ENCODE measurements around the gene TMEM212. TPM values are rescaled to one million over a fixed set of nuclear protein-coding genes. Genes with fewer than 3 reads are reported as not detected.

TMEM212 gene
- total RNA-seq, 4 donors from 2014 or later = not detected

DNA sequence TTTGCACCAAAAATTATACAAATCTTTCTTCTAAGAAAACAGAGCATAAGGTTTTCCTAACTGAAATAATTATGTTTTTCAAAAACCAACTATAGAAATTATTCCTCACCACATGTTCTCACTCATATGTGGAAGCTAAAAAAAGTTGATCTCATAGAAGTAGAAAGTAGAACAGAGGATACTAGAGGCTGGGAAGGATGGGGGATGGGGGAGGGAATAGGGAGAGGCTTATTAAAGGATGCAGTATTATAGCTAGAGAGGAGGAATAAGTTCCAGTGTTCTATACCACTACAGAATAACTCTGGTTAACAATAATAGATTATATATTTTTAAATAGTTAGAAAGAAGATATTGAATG lies 12.7 kb upstream of the TMEM212 start:
- H3K4me3 ChIP-seq = no peak overlapping the region
- peak overlapping the region in 3 of 4 donors; percentile 16 to 51 (median 29) for H3K27ac ChIP-seq
- H3K4me1 ChIP-seq = peaks cover 9 to 33% (median 14%) of the 10 kb centered on the region in 3 donors
- TF ChIP-seq, protein P1, sequence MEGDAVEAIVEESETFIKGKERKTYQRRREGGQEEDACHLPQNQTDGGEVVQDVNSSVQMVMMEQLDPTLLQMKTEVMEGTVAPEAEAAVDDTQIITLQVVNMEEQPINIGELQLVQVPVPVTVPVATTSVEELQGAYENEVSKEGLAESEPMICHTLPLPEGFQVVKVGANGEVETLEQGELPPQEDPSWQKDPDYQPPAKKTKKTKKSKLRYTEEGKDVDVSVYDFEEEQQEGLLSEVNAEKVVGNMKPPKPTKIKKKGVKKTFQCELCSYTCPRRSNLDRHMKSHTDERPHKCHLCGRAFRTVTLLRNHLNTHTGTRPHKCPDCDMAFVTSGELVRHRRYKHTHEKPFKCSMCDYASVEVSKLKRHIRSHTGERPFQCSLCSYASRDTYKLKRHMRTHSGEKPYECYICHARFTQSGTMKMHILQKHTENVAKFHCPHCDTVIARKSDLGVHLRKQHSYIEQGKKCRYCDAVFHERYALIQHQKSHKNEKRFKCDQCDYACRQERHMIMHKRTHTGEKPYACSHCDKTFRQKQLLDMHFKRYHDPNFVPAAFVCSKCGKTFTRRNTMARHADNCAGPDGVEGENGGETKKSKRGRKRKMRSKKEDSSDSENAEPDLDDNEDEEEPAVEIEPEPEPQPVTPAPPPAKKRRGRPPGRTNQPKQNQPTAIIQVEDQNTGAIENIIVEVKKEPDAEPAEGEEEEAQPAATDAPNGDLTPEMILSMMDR (IDR thresholded peaks at IDR 0.05) = no peak
- no peak for TF ChIP-seq POLR2A (IDR thresholded peaks at IDR 0.05)
- TF ChIP-seq POLR2AphosphoS5 (IDR thresholded peaks at IDR 0.05) = no peak
- no peak for TF ChIP-seq EP300 (IDR thresholded peaks at IDR 0.05)
- no peak for ATAC-seq
- H3K27me3 ChIP-seq = no peaks in the 10 kb centered on the region
- H3K9me3 ChIP-seq = no peaks in the 10 kb centered on the region
- H3K36me3 ChIP-seq = no peaks in the 10 kb centered on the region

DNA sequence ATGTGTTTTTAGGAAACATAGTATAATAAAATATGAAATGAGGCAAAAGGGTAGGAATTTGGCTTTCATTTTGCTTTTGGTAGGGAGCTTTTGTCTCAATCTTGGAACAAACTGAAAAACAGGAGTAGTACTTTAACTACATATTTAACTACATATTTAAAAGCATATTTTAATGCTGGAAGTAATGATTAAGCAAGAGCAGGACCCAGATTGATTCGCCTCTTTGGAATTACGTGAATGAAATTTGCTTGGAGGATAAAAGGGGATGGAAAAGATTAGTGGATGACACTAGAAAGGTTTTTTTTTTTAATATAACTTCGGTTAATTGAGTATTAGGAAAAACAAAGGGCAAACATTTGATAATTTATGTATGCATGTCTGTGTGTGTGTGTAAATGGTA lies 11.2 kb upstream of the TMEM212 start:
- no peaks in the 10 kb centered on the region for H3K9me3 ChIP-seq
- H3K36me3 ChIP-seq = no peaks in the 10 kb centered on the region
- no peak overlapping the region for H3K4me3 ChIP-seq
- no peaks in the 10 kb centered on the region for H3K27me3 ChIP-seq
- H3K4me1 ChIP-seq = peaks cover 9 to 33% (median 14%) of the 10 kb centered on the region in 3 donors
- ATAC-seq = no peak
- 52 to 92% methylated on average over 2 to 3 of the region's 3 CpGs for WGBS, 2 donors (ENCODE audit: low coverage in 1 of 2)
- TF ChIP-seq POLR2A (IDR thresholded peaks at IDR 0.05) (no peak), EP300 (IDR thresholded peaks at IDR 0.05) (no peak), POLR2AphosphoS5 (IDR thresholded peaks at IDR 0.05) (no peak)
- TF ChIP-seq, protein P1 (IDR thresholded peaks at IDR 0.05) = no peak
- H3K27ac ChIP-seq = no peak overlapping the region

DNA sequence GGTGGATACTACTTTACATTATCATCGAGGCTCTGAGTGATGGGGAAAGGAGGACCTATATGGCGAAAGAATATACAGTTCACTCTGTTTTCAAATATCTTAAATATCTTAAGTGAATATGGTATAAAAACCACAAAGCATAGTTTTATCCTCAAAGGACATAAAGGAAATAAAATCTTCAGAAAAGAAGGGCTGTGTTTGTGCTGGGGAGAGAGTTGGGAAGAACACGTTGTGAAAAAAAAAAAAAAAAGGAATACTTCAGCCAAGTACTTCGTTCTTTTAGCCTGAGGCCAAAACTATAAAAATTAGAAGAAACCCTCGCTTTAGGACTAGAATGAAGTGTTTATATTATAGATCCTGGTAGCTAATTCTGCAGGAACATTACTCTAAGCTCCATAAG lies 10.2 kb upstream of the TMEM212 start:
- Histone ChIP-seq H3K4me3 (no peak overlapping the region), H3K4me1 (peaks cover 9 to 41% (median 14%) of the 10 kb centered on the region in 3 donors), H3K27me3 (no peaks in the 10 kb centered on the region), H3K9me3 (no peaks in the 10 kb centered on the region), H3K36me3 (no peaks in the 10 kb centered on the region), H3K27ac (peak overlapping the region in 2 of 4 donors; percentile 14 to 24)
- no peak for ATAC-seq
- TF ChIP-seq EP300 (IDR thresholded peaks at IDR 0.05) (no peak), POLR2AphosphoS5 (IDR thresholded peaks at IDR 0.05) (no peak), POLR2A (IDR thresholded peaks at IDR 0.05) (no peak)
- TF ChIP-seq, protein P1 (IDR thresholded peaks at IDR 0.05) = no peak
- WGBS, 2 donors (ENCODE audit: low coverage in 1 of 2) = 53% methylated on average over 5 of the region's 5 CpGs

DNA sequence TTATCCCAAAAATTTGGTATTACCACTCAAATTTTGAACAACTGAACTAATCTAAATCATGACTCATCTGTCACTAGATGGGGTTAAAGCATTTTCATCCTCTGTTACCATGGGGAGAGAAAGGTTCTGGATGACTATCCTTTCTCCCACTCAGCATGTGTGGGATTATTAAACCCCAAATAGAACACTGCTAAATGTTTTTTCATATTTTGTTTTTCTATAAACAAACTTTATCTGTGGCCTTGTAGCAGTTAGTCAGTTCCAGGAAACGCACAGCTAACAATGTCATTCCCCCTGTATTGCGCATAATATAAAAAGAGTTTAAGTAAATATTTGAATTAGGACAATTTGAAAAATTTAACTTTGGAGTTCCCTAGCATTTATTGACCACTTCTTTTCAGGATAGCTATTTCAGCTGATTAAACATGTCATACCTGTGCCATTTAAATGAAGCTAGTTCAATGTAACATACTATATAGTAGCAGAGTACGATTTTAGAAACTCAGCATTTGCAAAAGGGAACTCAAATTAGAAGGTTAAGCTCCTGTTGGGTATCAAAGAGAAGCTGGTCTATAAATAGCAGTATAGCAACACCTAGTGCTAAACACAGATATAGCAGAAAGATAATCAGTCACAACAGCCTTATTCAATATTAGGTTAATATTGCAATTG lies 9.2 kb upstream of the TMEM212 start:
- peak overlapping the region in 2 of 4 donors; percentile 18 to 24 for H3K27ac ChIP-seq
- no peak overlapping the region for H3K4me3 ChIP-seq
- no peaks in the 10 kb centered on the region for H3K27me3 ChIP-seq
- ATAC-seq = no peak
- no peaks in the 10 kb centered on the region for H3K9me3 ChIP-seq
- no peaks in the 10 kb centered on the region for H3K36me3 ChIP-seq
- TF ChIP-seq, protein P1 (IDR thresholded peaks at IDR 0.05) = peak; percentile 11 to 50 (median 44)
- TF ChIP-seq EP300 (IDR thresholded peaks at IDR 0.05) = no peak
- peaks cover 9 to 51% (median 14%) of the 10 kb centered on the region in 3 donors for H3K4me1 ChIP-seq
- whole genome bisulfite sequencing, 2 donors (ENCODE audit: low coverage in 1 of 2) = 14 to 21% methylated on average over 3 of the region's 3 CpGs

DNA sequence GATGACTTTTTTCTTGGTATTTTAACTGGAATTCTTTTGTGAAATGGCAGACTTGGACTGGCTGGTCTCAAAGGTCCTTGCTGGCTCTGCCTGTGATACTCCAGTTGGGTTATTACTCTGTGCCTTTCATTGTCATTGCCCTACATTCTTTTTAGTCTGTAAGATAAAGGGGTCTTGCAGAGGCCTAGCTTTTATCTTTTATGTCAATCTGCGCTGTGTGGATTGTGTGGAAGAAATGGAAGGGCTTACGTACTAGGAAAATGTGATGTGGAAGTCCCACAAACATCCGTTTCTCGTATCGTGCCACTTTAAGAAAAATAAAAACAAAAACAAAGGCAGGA lies 8.7 kb upstream of the TMEM212 start:
- Histone ChIP-seq H3K27ac (peak overlapping the region in 1 of 4 donors; percentile 24), H3K4me3 (no peak overlapping the region), H3K36me3 (no peaks in the 10 kb centered on the region), H3K9me3 (no peaks in the 10 kb centered on the region), H3K27me3 (no peaks in the 10 kb centered on the region), H3K4me1 (peaks cover 9 to 53% (median 9%) of the 10 kb centered on the region in 3 donors)
- TF ChIP-seq, protein P1 (IDR thresholded peaks at IDR 0.05) = no peak
- no peak for ATAC-seq
- WGBS, 2 donors (ENCODE audit: low coverage in 1 of 2) = 62 to 93% methylated on average over 5 of the region's 5 CpGs
